GM19025 (cell line): ENCODE results near the gene CASP7.
A peak's percentile ranks its signal among the peaks of the same experiment; 100 is the strongest.
"Not testable (repeated sequence)": the region's sequence is repeated elsewhere in the genome, so short reads cannot be mapped to it uniquely, and the experiment has no call there.

Source experiments
- ATAC-seq: cut with Tn5 transposase; IDR thresholded peaks from one replicate; pipeline ENCODE4 v1.9.1; 2021; ENCODE audit warnings: mild to moderate bottlenecking, low read depth, moderate library complexity; ENCODE audit not compliant: unreplicated experiment

The CASP7 gene

DNA sequence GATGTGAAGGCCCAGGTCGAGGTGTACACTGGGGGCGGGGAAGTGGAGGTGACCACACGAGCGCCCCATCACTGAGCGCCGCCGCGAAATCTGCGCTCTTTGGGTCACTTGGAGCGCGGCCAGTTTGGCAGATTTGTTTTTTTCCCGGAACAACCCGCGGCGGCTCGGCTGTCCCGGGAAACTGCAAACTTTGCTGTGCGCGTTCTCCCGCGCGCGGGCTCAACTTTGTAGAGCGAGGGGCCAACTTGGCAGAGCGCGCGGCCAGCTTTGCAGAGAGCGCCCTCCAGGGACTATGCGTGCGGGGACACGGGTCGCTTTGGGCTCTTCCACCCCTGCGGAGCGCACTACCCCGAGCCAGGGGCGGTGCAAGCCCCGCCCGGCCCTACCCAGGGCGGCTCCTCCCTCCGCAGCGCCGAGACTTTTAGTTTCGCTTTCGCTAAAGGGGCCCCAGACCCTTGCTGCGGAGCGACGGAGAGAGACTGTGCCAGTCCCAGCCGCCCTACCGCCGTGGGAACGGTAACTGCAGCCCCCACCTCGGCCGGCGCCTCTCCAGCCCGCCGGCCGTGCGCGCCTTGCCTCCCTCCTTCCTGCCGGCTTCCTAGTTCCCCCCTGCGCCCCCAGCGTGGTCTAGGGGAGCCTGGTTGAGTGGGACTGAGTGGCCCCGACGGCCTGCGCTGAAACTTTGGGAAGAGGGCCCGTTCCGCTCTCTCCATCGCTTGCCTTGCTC is at the start of gene CASP7:
Gene CASP7 (plus strand): TSS at position 450 of the 727 bp plus-strand sequence. CDS start 17,582 bp downstream, outside the sequence.
- ATAC-seq, result peak; percentile 65

- no peak for ATAC-seq
Measured at GRCh38 chr10:113630929-113631533, 48.7 kb upstream of the CASP7 start.

DNA sequence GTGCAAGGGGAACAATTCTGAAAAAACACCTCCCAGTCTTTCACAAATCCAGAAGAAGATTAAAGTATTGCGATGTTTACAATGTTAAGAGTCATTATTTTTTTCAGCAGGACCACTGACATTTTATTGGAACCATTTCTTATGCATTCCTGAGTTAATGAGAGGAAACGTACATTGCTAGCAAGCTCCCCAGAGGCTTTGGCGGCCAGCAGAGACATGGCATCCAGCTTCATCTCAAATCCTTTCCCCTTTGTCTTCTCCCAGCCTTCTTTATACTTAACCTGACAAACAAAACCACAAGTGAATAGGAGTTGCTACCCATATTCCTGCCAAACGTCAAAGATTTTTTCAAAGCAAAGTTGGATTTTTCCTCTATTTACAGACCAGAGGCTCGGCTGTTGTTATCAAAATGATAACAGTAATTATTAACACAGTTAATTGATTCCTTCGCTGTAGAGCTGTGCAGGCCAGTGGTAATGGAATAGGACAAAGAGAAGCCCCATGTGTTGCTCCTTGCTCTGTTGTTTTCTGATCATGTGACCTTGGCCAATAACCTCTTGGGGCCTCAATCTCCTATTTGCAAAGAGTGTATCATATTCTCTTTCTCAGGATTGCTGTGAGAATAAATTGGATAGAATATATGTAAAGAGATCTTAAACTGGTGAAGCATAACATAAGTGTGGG is 47.9 kb upstream of the CASP7 start:
- no peak for ATAC-seq

- no peak for ATAC-seq
Measured at GRCh38 chr10:113639966-113640365, 39.7 kb upstream of the CASP7 start.

GRCh38 chr10:113641702-113642101 is 38.0 kb upstream of the CASP7 start:
- ATAC-seq, result no peak

- ATAC-seq, result no peak
Measured at GRCh38 chr10:113643183-113643582, 36.5 kb upstream of the CASP7 start.

DNA sequence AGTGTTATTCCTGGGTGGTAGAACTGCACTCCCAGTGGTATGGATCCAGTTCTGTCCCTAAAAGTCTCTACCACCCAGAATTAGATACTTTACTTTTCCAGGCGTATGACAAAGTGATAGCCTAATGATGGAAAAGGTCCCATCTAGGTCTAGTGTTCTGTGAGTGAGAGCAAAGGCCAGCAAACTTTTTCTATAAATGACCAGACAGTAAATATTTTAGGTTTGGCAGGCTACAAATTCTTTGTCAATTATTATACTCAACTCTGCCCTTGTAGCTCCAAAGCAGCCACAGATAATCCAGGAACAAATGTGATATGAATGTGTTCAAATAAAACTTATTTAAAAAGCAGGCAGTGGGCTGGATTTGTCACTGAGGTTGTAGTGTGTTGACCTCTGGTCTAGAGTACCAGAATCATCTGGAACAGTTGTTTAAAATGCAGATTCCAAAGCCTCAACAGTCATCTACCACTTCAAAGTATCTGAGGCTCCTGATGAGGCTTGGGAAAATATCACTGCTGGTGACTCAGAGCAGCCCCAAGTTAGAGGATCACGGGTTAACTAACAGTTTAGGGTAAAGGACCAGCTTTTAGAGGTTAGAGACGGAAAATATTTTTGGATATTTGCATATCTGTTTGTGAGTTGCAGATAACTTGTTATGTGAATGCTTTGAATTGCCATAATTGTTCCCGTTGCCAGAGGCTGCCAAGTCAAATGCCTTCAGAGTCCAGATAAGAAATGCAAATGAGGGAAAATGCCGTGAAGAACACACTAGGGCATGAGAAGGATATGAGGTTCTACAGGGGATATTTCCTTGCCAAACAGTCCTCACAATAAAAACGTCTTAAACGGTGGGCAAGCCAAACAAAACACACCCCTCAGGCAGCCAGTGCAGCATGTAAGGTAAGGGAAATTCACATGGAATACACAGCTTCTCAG is 35.3 kb upstream of the CASP7 start:
- no peak for ATAC-seq

GRCh38 chr10:113646336-113647201 is 33.1 kb upstream of the CASP7 start:
- ATAC-seq, result no peak

GRCh38 chr10:113647812-113648211 is 31.9 kb upstream of the CASP7 start:
- ATAC-seq, result no peak

GRCh38 chr10:113648478-113648877 is 31.2 kb upstream of the CASP7 start:
- no peak for ATAC-seq

DNA sequence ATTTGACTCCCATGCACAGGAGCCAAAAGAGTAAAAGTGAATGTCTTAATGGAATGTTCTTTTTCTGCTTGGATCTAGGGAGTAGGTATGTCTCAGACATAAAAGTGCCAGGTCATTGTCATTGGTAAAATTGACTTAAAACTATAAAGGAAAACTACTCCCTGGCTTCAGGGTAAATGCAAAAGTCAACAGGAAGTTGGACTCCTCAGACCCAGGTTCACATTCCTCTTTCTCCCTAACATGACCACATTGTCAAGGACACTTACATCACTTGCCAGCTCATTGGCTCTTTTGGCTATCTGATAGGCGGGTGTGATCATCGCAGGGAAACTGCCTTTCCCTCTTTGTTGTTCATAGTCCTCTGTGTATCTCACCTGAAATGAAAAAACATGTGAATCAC is 29.5 kb upstream of the CASP7 start:
- ATAC-seq, result no peak

GRCh38 chr10:113651021-113651420 is 28.7 kb upstream of the CASP7 start:
- no peak for ATAC-seq

GRCh38 chr10:113651898-113652297 is 27.8 kb upstream of the CASP7 start:
- no peak for ATAC-seq

DNA sequence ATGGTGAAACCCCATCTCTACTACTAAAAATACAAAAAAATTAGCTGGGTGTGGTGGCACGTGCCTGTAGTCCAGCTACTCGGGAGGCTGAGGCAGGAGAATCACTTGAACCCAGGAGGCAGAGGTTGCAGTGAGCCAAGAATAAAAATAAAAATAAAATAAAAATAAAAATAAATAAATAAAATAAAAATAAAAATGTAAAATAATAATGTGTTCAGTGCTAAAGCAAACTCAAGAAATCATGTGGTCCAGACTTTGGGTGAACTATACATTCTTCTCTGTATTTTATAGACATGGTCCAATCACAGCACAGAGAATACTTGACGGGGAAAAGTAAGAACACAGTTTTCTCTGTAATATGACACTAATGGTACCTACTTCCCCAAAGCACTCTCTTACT is 27.3 kb upstream of the CASP7 start:
- ATAC-seq, result not testable (repeated sequence)

GRCh38 chr10:113656896-113657295 is 22.8 kb upstream of the CASP7 start:
- no peak for ATAC-seq

- ATAC-seq, result no peak
Measured at GRCh38 chr10:113657544-113657943, 22.2 kb upstream of the CASP7 start.

DNA sequence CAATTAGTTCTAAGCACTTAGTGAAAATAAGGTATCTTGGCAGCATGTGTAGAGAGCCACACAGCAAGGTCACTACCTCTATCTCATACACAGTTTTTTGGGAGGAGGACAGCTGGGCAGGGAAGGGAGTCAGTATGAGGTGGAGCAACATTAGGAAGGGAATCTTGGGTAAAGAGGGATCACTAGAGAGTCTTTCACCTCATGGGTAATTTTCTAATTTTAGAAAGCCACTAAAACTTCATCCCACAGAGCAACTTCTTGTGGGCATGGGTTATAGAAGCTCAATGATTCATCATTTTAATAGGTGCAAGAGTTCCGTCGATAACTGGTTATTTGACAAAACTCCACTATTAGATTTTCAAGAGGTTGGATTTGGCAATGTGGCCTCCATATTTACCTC is 18.4 kb upstream of the CASP7 start:
- ATAC-seq, result no peak

GRCh38 chr10:113663142-113663541 is 16.6 kb upstream of the CASP7 start:
- ATAC-seq, result no peak

DNA sequence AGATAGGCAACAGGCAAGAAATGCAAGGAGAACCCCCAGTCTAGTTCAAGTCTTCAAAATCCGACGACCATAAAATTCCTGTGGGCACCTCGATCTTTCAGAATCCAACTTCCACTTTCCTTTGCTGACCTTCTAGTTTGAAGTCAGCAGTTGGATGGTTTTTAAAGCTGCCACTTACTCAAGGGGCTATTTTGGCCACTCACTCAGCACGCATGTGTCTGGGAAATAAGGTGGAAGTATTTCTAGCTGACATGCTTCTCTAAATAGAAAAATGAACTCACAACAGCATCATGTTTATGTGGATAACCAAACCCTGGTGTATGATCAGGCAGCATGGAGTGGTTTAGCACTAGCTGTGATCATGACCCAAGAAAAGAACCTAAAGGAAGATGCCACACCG is 15.8 kb upstream of the CASP7 start, which contains the start of gene NRAP:
Gene NRAP (minus strand): TSS at position 134 of the 400 bp plus-strand sequence. CDS start 159 bp downstream, outside the sequence.
- ATAC-seq, result no peak

- ATAC-seq, result no peak
Measured at GRCh38 chr10:113665352-113665751, 14.4 kb upstream of the CASP7 start.
